HCT116 (cell line): ENCODE results near the gene TFF3.

Source experiments
- CBX3 ChIP-seq: IDR thresholded peaks from 2 replicates; pipeline ENCODE4 v1.6.1; 2012; ENCODE audit warnings: low read depth
- CTCF ChIP-seq, 3 experiments: fragments of 200-600 bp in 1 of 3; sonication (generic) in 1 of 3; IDR thresholded peaks in 2 of 3; conservative IDR thresholded peaks in 1 of 3; 2 replicates each; pipeline ENCODE4 v1.5.1; 2012 to 2017; ENCODE audit warnings: low read depth in 2 of 3, low read length in 2 of 3, antibody characterized with exemption in 1 of 3, borderline replicate concordance in 1 of 3, control low read depth in 1 of 3, mild to moderate bottlenecking in 1 of 3, mixed read lengths in 1 of 3, mixed run types in 1 of 3, moderate library complexity in 1 of 3; ENCODE audit not compliant: insufficient read depth in 1 of 3
- EGR1 ChIP-seq: IDR thresholded peaks from 2 replicates; pipeline ENCODE4 v1.6.1; 2012; ENCODE audit warnings: low read depth
- EZH2phosphoT487 ChIP-seq: fragments of 200-600 bp; IDR thresholded peaks from 2 replicates; pipeline ENCODE4 v1.6.1; 2018; ENCODE audit warnings: antibody characterized with exemption, borderline replicate concordance
- POLR2A ChIP-seq: IDR thresholded peaks from 2 replicates; pipeline ENCODE4 v1.7.0; 2011; ENCODE audit warnings: borderline replicate concordance; ENCODE audit not compliant: insufficient read depth, insufficient read length; ENCODE audit errors: extremely low read depth
- POLR2AphosphoS5 ChIP-seq: IDR thresholded peaks from 2 replicates; pipeline ENCODE4 v1.6.1; 2011; ENCODE audit warnings: mild to moderate bottlenecking, low read depth, low read length, moderate library complexity
- RAD21 ChIP-seq: IDR thresholded peaks from 2 replicates; pipeline ENCODE4 v1.6.1; 2012; ENCODE audit warnings: low read depth, mild to moderate bottlenecking
- YY1 ChIP-seq: IDR thresholded peaks from 2 replicates; pipeline ENCODE4 v1.6.1; 2011; ENCODE audit warnings: low read length, low read depth, moderate library complexity, mild to moderate bottlenecking; ENCODE audit not compliant: insufficient replicate concordance; ENCODE audit errors: extremely low read depth
- ZBTB33 ChIP-seq: IDR thresholded peaks from 2 replicates; pipeline ENCODE4 v1.6.1; 2011; ENCODE audit warnings: mild to moderate bottlenecking, low read length, moderate library complexity; ENCODE audit not compliant: insufficient replicate concordance; ENCODE audit errors: extremely low read depth

DNA sequence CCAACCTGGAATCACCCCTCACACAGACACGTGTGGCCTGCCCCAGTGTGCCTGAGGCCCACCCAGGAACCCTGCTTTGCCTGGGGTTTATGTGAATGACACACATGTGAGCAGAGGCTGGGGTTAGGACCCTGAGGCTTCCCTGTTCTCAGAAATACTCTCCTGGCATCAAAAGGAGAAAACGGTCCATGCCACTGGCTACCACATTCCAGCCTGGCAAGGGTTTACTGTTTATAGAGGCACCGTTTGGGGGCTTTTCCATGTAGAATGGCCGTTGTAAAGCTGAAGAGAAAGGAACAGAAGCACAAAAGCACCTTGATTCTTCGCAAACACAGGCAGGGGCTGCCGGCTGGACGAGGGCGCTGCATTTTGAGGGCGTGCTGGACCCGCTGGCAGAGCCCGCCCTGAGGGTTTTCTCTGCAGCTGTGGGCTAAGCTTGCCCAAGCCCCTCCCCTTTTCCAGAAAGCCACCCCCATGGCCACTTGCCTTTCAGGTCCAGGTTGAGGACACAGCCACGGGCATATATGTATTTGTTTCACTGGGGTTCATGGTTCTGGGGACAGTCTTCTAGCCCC is 13.0 kb downstream of the TFF3 start:
- TF ChIP-seq EGR1, result no peak
- TF ChIP-seq CTCF (IDR thresholded peaks at IDR 0.05 in 2 of 3, conservative IDR thresholded peaks at IDR 0.05 in 1 of 3; ENCODE audit: borderline replicate concordance in 1 of 3, insufficient read depth in 1 of 3, low read depth in 2 of 3, low read length in 2 of 3), result no peak
- TF ChIP-seq ZBTB33, result no peak
- TF ChIP-seq YY1, result no peak
- TF ChIP-seq CBX3, result no peak
- no peak for TF ChIP-seq POLR2AphosphoS5
- TF ChIP-seq POLR2A, result no peak
- TF ChIP-seq RAD21, result no peak
- no peak for TF ChIP-seq EZH2phosphoT487
